ENCODE results near the gene PACRG.

Gene PACRG

GRCh38 chr6:162873537-162873936 is 145.8 kb downstream of the PACRG start:
- DNase-seq = no peak

GRCh38 chr6:162875070-162875469 is 147.3 kb downstream of the PACRG start:
- no peak for DNase-seq

- no peak for DNase-seq
These were observed 155.2 kb downstream of the PACRG start for GRCh38 chr6:162882801-162883481.

- no peak for DNase-seq
These were observed 160.4 kb downstream of the PACRG start for GRCh38 chr6:162887981-162888689.

- no peak for DNase-seq
These were observed 161.5 kb downstream of the PACRG start for GRCh38 chr6:162889303-162889702.

- DNase-seq = no peak
These were observed 170.2 kb downstream of the PACRG start for GRCh38 chr6:162898011-162898410.

- DNase-seq = no peak
These were observed 171.4 kb downstream of the PACRG start for GRCh38 chr6:162899148-162899547.

- no peak for DNase-seq
These were observed 172.7 kb downstream of the PACRG start for GRCh38 chr6:162900503-162900902.

- no peak for DNase-seq
These were observed 176.4 kb downstream of the PACRG start for GRCh38 chr6:162904069-162904663.

GRCh38 chr6:162906479-162906878 is 178.7 kb downstream of the PACRG start:
- no peak for DNase-seq

- DNase-seq = no peak
These were observed 180.2 kb downstream of the PACRG start for GRCh38 chr6:162907876-162908481.

GRCh38 chr6:162913206-162913605 is 185.4 kb downstream of the PACRG start:
- no peak for DNase-seq

GRCh38 chr6:162917506-162917905 is 189.7 kb downstream of the PACRG start:
- no peak for DNase-seq

- no peak for DNase-seq
These were observed 193.3 kb downstream of the PACRG start for GRCh38 chr6:162921062-162921461.

- no peak for DNase-seq
These were observed 193.8 kb downstream of the PACRG start for GRCh38 chr6:162921510-162922040.

GRCh38 chr6:162922563-162923166 is 194.9 kb downstream of the PACRG start:
- no peak for DNase-seq

GRCh38 chr6:162934844-162935243 is 207.1 kb downstream of the PACRG start:
- no peak for DNase-seq

GRCh38 chr6:162940426-162940825 is 212.7 kb downstream of the PACRG start:
- no peak for DNase-seq

- DNase-seq = no peak
These were observed 213.4 kb downstream of the PACRG start for GRCh38 chr6:162941128-162941527.

GRCh38 chr6:162942866-162943265 is 215.1 kb downstream of the PACRG start:
- DNase-seq = no peak

GRCh38 chr6:162943369-162943768 is 215.6 kb downstream of the PACRG start:
- DNase-seq = no peak

- no peak for DNase-seq
These were observed 223.5 kb downstream of the PACRG start for GRCh38 chr6:162951164-162951743.

GRCh38 chr6:162952423-162952822 is 224.6 kb downstream of the PACRG start:
- DNase-seq = no peak

All from NCI-H446 (cell line).